HCT116 (cell line): ENCODE results near the gene CLEC16A. TPM values are rescaled to one million over a fixed set of nuclear protein-coding genes. Genes with fewer than 3 reads are reported as not detected.

ENCODE experiments used
- ATAC-seq: fragments of 200-7000 bp; cut with Tn5 transposase; 2 replicates; pipeline ENCODE4 v1.9.1; 2020; ENCODE audit warnings: mild to moderate bottlenecking, moderate library complexity
- BruUV-seq: library from RNA; stranded (reverse); fragments of 400-500 nt; replicated peaks from 2 replicates; lab custom pipeline; 2021; lab: Mats Ljungman, UMichigan
- CTCF ChIA-PET: fragments of 300-600 bp; sonication (Branson Sonifier 250); formaldehyde crosslinking; loops from one replicate; lab custom pipeline; 2021; ENCODE audit warnings: antibody characterized with exemption; lab: Charles Lee
- POLR2A ChIA-PET: fragments of 300-600, 350-600 bp; sonication (Branson Sonifier 250); formaldehyde crosslinking; loops from one replicate; lab custom pipeline; 2021; ENCODE audit warnings: antibody characterized with exemption; lab: Charles Lee
- RAD21 ChIA-PET, 2 experiments: fragments of 300-600 bp; sonication (Branson Sonifier 250); formaldehyde crosslinking; loops; one replicate each; lab custom pipeline; 2023; ENCODE audit warnings: low total read pairs in 2 of 2; ENCODE audit not compliant: uncharacterized antibody in 2 of 2, unreplicated experiment in 2 of 2, low non-redundant PET in 1 of 2; lab: Charles Lee
- DNase-seq: peaks from one replicate; pipeline ENCODE4 v3.0.0-alpha.2; 2010; ENCODE audit warnings: low read depth, low spot score
- H2AFZ ChIP-seq: fragments of 200-600 bp; shearing (Covaris generic), sonication (generic); 2 replicates; pipeline ENCODE4 v1.6.1; 2017; ENCODE audit warnings: low read depth, mixed run types, mixed read lengths, antibody characterized with exemption, low read length; ENCODE audit not compliant: poor library complexity, severe bottlenecking
- H3K27ac ChIP-seq: 2 replicates; pipeline ENCODE4 v1.5.1; 2012; ENCODE audit warnings: low read depth, low read length
- H3K27me3 ChIP-seq: fragments of 200-600 bp; sonication (generic); 2 replicates; pipeline ENCODE4 v1.6.1; 2016; ENCODE audit warnings: mixed run types, low read length, mixed read lengths; ENCODE audit not compliant: insufficient read depth
- H3K36me3 ChIP-seq, 2 experiments: fragments of 200-500 bp in 1 of 2; fragments of 200-600 bp in 1 of 2; sonication (Bioruptor generic) in 1 of 2; sonication (generic) in 1 of 2; 2 replicates each; pipeline versions ENCODE4 v1.5.1 to v1.6.1; 2014 to 2016; ENCODE audit warnings: low read length in 2 of 2, inconsistent platforms in 1 of 2, mixed read lengths in 1 of 2, mixed run types in 1 of 2; ENCODE audit not compliant: insufficient read depth in 2 of 2, control insufficient read depth in 1 of 2
- H3K4me1 ChIP-seq, 2 experiments: fragments of 200-600 bp in 1 of 2; sonication (generic) in 1 of 2; 2 replicates each; pipeline versions ENCODE4 v1.5.1 to v1.6.1; 2012 to 2017; ENCODE audit warnings: low read length in 2 of 2, inconsistent platforms in 1 of 2, mild to moderate bottlenecking in 1 of 2, mixed read lengths in 1 of 2, mixed run types in 1 of 2, moderate library complexity in 1 of 2; ENCODE audit not compliant: insufficient read depth in 2 of 2, control insufficient read depth in 1 of 2
- H3K4me2 ChIP-seq: fragments of 200-600 bp; sonication (generic); 2 replicates; pipeline ENCODE4 v1.6.1; 2017; ENCODE audit warnings: mixed run types, low read length, mixed read lengths
- H3K4me3 ChIP-seq, 2 experiments: fragments of 200-600 bp in 1 of 2; sonication (generic) in 1 of 2; replicated peaks in 1 of 2; 2 replicates each; pipeline ENCODE4 v1.5.1; 2011 to 2016; ENCODE audit warnings: low read length in 2 of 2, control low read depth in 1 of 2, low read depth in 1 of 2, mild to moderate bottlenecking in 1 of 2, mixed read lengths in 1 of 2, mixed run types in 1 of 2
- H3K79me2 ChIP-seq: fragments of 200-600 bp; sonication (generic); 2 replicates; pipeline ENCODE4 v1.6.1; 2017; ENCODE audit warnings: mild to moderate bottlenecking, mixed run types, low read length, moderate library complexity, mixed read lengths; ENCODE audit not compliant: insufficient read depth
- H3K9ac ChIP-seq: fragments of 200-600 bp; sonication (generic); 2 replicates; pipeline ENCODE4 v1.6.1; 2016; ENCODE audit warnings: low read length, mixed read lengths
- H3K9me2 ChIP-seq: fragments of 200-600 bp; sonication (generic), shearing (Covaris generic); 2 replicates; pipeline ENCODE4 v1.6.1; 2017; ENCODE audit warnings: mixed run types, mild to moderate bottlenecking, moderate library complexity; ENCODE audit not compliant: insufficient read depth
- H3K9me3 ChIP-seq, 2 experiments: fragments of 200-500 bp in 1 of 2; fragments of 200-600 bp in 1 of 2; sonication (Bioruptor generic) in 1 of 2; sonication (generic) in 1 of 2; 2 replicates each; pipeline ENCODE4 v1.6.1; 2014 to 2017; ENCODE audit warnings: low read length in 2 of 2, mixed read lengths in 2 of 2, inconsistent platforms in 1 of 2, low read depth in 1 of 2, mild to moderate bottlenecking in 1 of 2, mixed run types in 1 of 2, moderate library complexity in 1 of 2; ENCODE audit not compliant: control insufficient read depth in 1 of 2, insufficient read depth in 1 of 2
- H4K20me1 ChIP-seq: fragments of 200-600 bp; sonication (generic), shearing (Covaris generic); 2 replicates; pipeline ENCODE4 v1.6.1; 2017; ENCODE audit warnings: mixed run types, mild to moderate bottlenecking, moderate library complexity; ENCODE audit not compliant: insufficient read depth
- CBX3 ChIP-seq: IDR thresholded peaks from 2 replicates; pipeline ENCODE4 v1.6.1; 2012; ENCODE audit warnings: low read depth
- CEBPB ChIP-seq: IDR thresholded peaks from 2 replicates; pipeline ENCODE4 v1.6.1; 2012; ENCODE audit warnings: low read depth
- CTCF ChIP-seq, 3 experiments: fragments of 200-600 bp in 1 of 3; sonication (generic) in 1 of 3; IDR thresholded peaks in 2 of 3; conservative IDR thresholded peaks in 1 of 3; 2 replicates each; pipeline ENCODE4 v1.5.1; 2012 to 2017; ENCODE audit warnings: low read depth in 2 of 3, low read length in 2 of 3, antibody characterized with exemption in 1 of 3, borderline replicate concordance in 1 of 3, control low read depth in 1 of 3, mild to moderate bottlenecking in 1 of 3, mixed read lengths in 1 of 3, mixed run types in 1 of 3, moderate library complexity in 1 of 3; ENCODE audit not compliant: insufficient read depth in 1 of 3
- EGR1 ChIP-seq: IDR thresholded peaks from 2 replicates; pipeline ENCODE4 v1.6.1; 2012; ENCODE audit warnings: low read depth
- ELF1 ChIP-seq: IDR thresholded peaks from 2 replicates; pipeline ENCODE4 v1.6.1; 2012; ENCODE audit warnings: low read depth, borderline replicate concordance
- FOSL1 ChIP-seq: IDR thresholded peaks from 2 replicates; pipeline ENCODE4 v1.6.1; 2012; ENCODE audit warnings: low read depth
- JUND ChIP-seq: IDR thresholded peaks from 2 replicates; pipeline ENCODE4 v1.6.1; 2012
- POLR2A ChIP-seq: IDR thresholded peaks from 2 replicates; pipeline ENCODE4 v1.7.0; 2011; ENCODE audit warnings: borderline replicate concordance; ENCODE audit not compliant: insufficient read depth, insufficient read length; ENCODE audit errors: extremely low read depth
- POLR2AphosphoS5 ChIP-seq: IDR thresholded peaks from 2 replicates; pipeline ENCODE4 v1.6.1; 2011; ENCODE audit warnings: mild to moderate bottlenecking, low read depth, low read length, moderate library complexity
- SIN3A ChIP-seq: IDR thresholded peaks from 2 replicates; pipeline ENCODE4 v1.6.1; 2012; ENCODE audit warnings: low read depth
- SP1 ChIP-seq: IDR thresholded peaks from 2 replicates; pipeline ENCODE4 v1.6.1; 2012; ENCODE audit warnings: low read depth
- TCF7L2 ChIP-seq: IDR thresholded peaks from 2 replicates; pipeline ENCODE4 v1.7.0; 2011; ENCODE audit warnings: borderline replicate concordance, inconsistent platforms; ENCODE audit not compliant: insufficient read depth, insufficient read length; ENCODE audit errors: extremely low read depth
- ZNF274 ChIP-seq: fragments of 200-500 bp; sonication (Bioruptor generic); IDR thresholded peaks from 2 replicates; pipeline ENCODE4 v1.6.1; 2014; ENCODE audit warnings: mild to moderate bottlenecking, low read depth, low read length, inconsistent platforms
- intact Hi-C: fragments of 100-400 bp; cut with micrococcal nuclease; formaldehyde crosslinking; loops from 2 replicates; pipeline ENCODE4 v1.10.0; 2022
- total RNA-seq: library from RNA; stranded (reverse); gene quantifications from one replicate; pipeline ENCODE4 v1.2.1, GENCODE V29; 2021; ENCODE audit not compliant: unreplicated experiment
- TF ChIP-seq, protein P1 (sequence below): IDR thresholded peaks from 2 replicates; pipeline ENCODE4 v1.6.1; 2012; ENCODE audit warnings: low read depth
- TF ChIP-seq, protein P2 (sequence below): IDR thresholded peaks from 2 replicates; pipeline ENCODE4 v1.6.1; 2012

CLEC16A gene
- total RNA-seq, 1 experiment from 2014 or later: 18.0 TPM

DNA sequence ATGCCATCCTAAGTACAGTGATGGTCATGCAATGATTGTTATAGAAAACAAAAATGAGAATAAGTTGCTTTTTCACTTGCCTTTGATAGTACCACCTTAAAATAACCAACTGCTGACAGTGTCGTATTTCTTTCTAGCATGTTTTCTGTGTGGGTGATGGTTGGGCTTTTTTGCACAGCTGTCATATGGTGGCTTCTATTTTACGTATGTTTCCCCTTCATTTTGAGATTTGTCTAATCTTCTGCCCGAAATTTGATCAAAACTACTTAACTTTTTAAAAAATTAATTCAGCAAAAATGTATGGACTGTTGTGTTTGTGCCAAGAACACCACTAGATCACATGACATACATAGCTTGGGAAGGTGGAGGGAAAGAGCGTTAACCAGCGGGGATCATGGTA, 90.7 kb downstream of the CLEC16A start:
- Histone ChIP-seq H3K4me3 (no peak overlapping the region), H3K79me2 (no peaks in the 10 kb centered on the region), H3K9me3 (no peaks in the 10 kb centered on the region), H3K4me2 (no peak overlapping the region), H4K20me1 (no peaks in the 10 kb centered on the region), H3K4me1 (peaks cover 2 to 12% of the 10 kb centered on the region in 2 experiments; a peak in 1 of 4 replicates), H3K9ac (no peak overlapping the region), H3K27me3 (no peaks in the 10 kb centered on the region)
- no TSS peak for BruUV-seq
- RAD21 ChIA-PET: no interaction called here
- no peak for ATAC-seq
- TF ChIP-seq, protein P1, sequence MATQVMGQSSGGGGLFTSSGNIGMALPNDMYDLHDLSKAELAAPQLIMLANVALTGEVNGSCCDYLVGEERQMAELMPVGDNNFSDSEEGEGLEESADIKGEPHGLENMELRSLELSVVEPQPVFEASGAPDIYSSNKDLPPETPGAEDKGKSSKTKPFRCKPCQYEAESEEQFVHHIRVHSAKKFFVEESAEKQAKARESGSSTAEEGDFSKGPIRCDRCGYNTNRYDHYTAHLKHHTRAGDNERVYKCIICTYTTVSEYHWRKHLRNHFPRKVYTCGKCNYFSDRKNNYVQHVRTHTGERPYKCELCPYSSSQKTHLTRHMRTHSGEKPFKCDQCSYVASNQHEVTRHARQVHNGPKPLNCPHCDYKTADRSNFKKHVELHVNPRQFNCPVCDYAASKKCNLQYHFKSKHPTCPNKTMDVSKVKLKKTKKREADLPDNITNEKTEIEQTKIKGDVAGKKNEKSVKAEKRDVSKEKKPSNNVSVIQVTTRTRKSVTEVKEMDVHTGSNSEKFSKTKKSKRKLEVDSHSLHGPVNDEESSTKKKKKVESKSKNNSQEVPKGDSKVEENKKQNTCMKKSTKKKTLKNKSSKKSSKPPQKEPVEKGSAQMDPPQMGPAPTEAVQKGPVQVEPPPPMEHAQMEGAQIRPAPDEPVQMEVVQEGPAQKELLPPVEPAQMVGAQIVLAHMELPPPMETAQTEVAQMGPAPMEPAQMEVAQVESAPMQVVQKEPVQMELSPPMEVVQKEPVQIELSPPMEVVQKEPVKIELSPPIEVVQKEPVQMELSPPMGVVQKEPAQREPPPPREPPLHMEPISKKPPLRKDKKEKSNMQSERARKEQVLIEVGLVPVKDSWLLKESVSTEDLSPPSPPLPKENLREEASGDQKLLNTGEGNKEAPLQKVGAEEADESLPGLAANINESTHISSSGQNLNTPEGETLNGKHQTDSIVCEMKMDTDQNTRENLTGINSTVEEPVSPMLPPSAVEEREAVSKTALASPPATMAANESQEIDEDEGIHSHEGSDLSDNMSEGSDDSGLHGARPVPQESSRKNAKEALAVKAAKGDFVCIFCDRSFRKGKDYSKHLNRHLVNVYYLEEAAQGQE: no peak
- TF ChIP-seq ZNF274: no peak
- no peak for TF ChIP-seq CTCF (IDR thresholded peaks at IDR 0.05 in 2 of 3, conservative IDR thresholded peaks at IDR 0.05 in 1 of 3; ENCODE audit: borderline replicate concordance in 1 of 3, insufficient read depth in 1 of 3, low read depth in 2 of 3, low read length in 2 of 3)
- no peak for TF ChIP-seq EGR1
- TF ChIP-seq SIN3A: no peak
- TF ChIP-seq POLR2A: no peak
- no peak for TF ChIP-seq SP1
- no peak for TF ChIP-seq FOSL1
- TF ChIP-seq CBX3: no peak
- TF ChIP-seq CEBPB: no peak
- no peak for TF ChIP-seq TCF7L2
- no peak for TF ChIP-seq POLR2AphosphoS5
- no peak for TF ChIP-seq JUND
- TF ChIP-seq, protein P2, sequence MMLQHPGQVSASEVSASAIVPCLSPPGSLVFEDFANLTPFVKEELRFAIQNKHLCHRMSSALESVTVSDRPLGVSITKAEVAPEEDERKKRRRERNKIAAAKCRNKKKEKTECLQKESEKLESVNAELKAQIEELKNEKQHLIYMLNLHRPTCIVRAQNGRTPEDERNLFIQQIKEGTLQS: no peak
- TF ChIP-seq ELF1: no peak
- TF ChIP-seq, all 23 proteins: peak for 0
- Histone ChIP-seq H3K36me3 (no peaks in the 10 kb centered on the region), H3K9me2 (no peaks in the 10 kb centered on the region), H3K27ac (no peak overlapping the region), H2AFZ (no peak overlapping the region)
- intact Hi-C loops: no loop called here
- CTCF ChIA-PET: no interaction called here
- no peak for DNase-seq
- POLR2A ChIA-PET: no interaction called here
